Gastrocnemius medialis (tissue), 4 donors: ENCODE data around the gene PLCB3.

Source experiments
- POLR2A ChIP-seq, 2 donors: fragments of 450-650 bp; IDR thresholded peaks; one replicate each; pipeline ENCODE4 v1.6.1; 2017; ENCODE audit warnings: antibody characterized with exemption in 2 of 2, mild to moderate bottlenecking in 2 of 2, moderate library complexity in 2 of 2
- TF ChIP-seq, protein P1 (sequence below), 5 experiments: fragments of 450-650 bp in 3 of 5; fragments of 200-600 bp in 2 of 5; sonication (generic) in 2 of 5; IDR thresholded peaks in 4 of 5; conservative IDR thresholded peaks in 1 of 5; 1 replicate in 4 of 5; 2 replicates in 1 of 5; pipeline ENCODE4 v1.5.1; 2016 to 2019; ENCODE audit warnings: antibody characterized with exemption in 5 of 5, mild to moderate bottlenecking in 3 of 5, moderate library complexity in 3 of 5

DNA sequence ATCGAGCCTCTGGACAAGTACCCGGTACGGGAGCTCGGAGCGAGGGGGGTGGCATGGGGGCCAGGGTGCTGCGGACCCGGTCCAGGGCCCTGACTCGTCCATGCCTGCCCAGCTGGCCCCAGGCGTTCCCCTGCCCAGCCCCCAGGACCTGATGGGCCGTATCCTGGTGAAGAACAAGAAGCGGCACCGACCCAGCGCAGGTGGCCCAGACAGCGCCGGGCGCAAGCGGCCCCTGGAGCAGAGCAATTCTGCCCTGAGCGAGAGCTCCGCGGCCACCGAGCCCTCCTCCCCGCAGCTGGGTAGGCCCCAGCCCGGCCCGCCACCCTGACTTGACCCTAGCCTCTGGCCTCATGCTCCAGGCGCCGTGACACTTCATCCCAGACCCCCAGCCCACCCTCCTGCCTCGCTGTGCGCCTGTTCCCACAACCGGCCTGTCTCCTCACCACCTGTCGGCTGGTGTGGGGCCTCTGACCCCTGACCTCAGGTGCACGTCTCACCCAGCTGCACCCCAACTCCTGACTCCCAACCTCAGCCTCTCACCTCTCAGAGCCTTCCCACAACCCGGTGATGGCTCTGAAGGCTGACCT is 7.7 kb downstream of the PLCB3 start:
- TF ChIP-seq, protein P1, sequence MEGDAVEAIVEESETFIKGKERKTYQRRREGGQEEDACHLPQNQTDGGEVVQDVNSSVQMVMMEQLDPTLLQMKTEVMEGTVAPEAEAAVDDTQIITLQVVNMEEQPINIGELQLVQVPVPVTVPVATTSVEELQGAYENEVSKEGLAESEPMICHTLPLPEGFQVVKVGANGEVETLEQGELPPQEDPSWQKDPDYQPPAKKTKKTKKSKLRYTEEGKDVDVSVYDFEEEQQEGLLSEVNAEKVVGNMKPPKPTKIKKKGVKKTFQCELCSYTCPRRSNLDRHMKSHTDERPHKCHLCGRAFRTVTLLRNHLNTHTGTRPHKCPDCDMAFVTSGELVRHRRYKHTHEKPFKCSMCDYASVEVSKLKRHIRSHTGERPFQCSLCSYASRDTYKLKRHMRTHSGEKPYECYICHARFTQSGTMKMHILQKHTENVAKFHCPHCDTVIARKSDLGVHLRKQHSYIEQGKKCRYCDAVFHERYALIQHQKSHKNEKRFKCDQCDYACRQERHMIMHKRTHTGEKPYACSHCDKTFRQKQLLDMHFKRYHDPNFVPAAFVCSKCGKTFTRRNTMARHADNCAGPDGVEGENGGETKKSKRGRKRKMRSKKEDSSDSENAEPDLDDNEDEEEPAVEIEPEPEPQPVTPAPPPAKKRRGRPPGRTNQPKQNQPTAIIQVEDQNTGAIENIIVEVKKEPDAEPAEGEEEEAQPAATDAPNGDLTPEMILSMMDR (IDR thresholded peaks at IDR 0.05 in 4 of 5, conservative IDR thresholded peaks at IDR 0.05 in 1 of 5) = no peak
- TF ChIP-seq POLR2A (IDR thresholded peaks at IDR 0.05) = no peak
